Measurements from ENCODE around the gene PHKG1.
A peak's percentile ranks its signal among the peaks of the same experiment; 100 is the strongest.
"Not testable (repeated sequence)": the region's sequence is repeated elsewhere in the genome, so short reads cannot be mapped to it uniquely, and the experiment has no call there.

Gene PHKG1

GRCh38 chr7:56110611-56111010, 17.9 kb upstream of the PHKG1 start:
- H3K27ac ChIP-seq, result no peak overlapping the region
- TF ChIP-seq ZFX (IDR thresholded peaks at IDR 0.05) (no peak), CTCF (conservative IDR thresholded peaks at IDR 0.05) (no peak)

- H3K27ac ChIP-seq, result no peak overlapping the region
- TF ChIP-seq ZFX (IDR thresholded peaks at IDR 0.05) (no peak), CTCF (conservative IDR thresholded peaks at IDR 0.05) (no peak)
Measured at GRCh38 chr7:56107954-56108258, 15.2 kb upstream of the PHKG1 start.

- TF ChIP-seq CTCF (conservative IDR thresholded peaks at IDR 0.05), result no peak
- peak; percentile 92 for TF ChIP-seq ZFX (IDR thresholded peaks at IDR 0.05)
- peak within 1 kb of the TSS; percentile 89 for H3K27ac ChIP-seq
Measured at GRCh38 chr7:56106108-56107073, 13.6 kb upstream of the PHKG1 start, which contains the start of gene CHCHD2. TSS of gene CHCHD2 (minus strand) at chr7:56106476. CDS start at chr7:56106413, 63 bp downstream.

- TF ChIP-seq ZFX (IDR thresholded peaks at IDR 0.05) (no peak), CTCF (conservative IDR thresholded peaks at IDR 0.05) (no peak)
- peak overlapping the region; percentile 89 for H3K27ac ChIP-seq
Measured at GRCh38 chr7:56105508-56105907, 12.8 kb upstream of the PHKG1 start.

GRCh38 chr7:56104138-56104537, 11.4 kb upstream of the PHKG1 start:
- H3K27ac ChIP-seq, result not testable (repeated sequence)

GRCh38 chr7:56099653-56100052, 6.9 kb upstream of the PHKG1 start:
- no peak overlapping the region for H3K27ac ChIP-seq
- TF ChIP-seq CTCF (conservative IDR thresholded peaks at IDR 0.05) (no peak; the same call in 1 of the 2 replicates), ZFX (IDR thresholded peaks at IDR 0.05) (no peak)

GRCh38 chr7:56098187-56099008, 5.6 kb upstream of the PHKG1 start:
- not testable (repeated sequence) for H3K27ac ChIP-seq

- TF ChIP-seq ZFX (IDR thresholded peaks at IDR 0.05) (no peak), CTCF (conservative IDR thresholded peaks at IDR 0.05) (no peak)
Measured at GRCh38 chr7:56097700-56098099, 4.9 kb upstream of the PHKG1 start.

GRCh38 chr7:56092388-56092787, 364 bp downstream of the PHKG1 start:
- peak overlapping the region; percentile 52 for H3K27ac ChIP-seq

More at GRCh38 chr7:56097700-56098099, 4.9 kb upstream of the PHKG1 start:
- no peak overlapping the region for H3K27ac ChIP-seq
